Stimulated activated CD4-positive, alpha-beta T cell treated with anti-CD3 and anti-CD28 coated beads, Interleukin-2, amount 100 ng/mL, for 48 hours (primary cell): Measurements from ENCODE around the gene TUFT1.
A peak's percentile ranks its signal among the peaks of the same experiment; 100 is the strongest.
"Not testable (repeated sequence)": the region's sequence is repeated elsewhere in the genome, so short reads cannot be mapped to it uniquely, and the experiment has no call there.

Experiments
- DNase-seq, 2 donors: peaks; one replicate each; pipeline ENCODE4 v3.0.0-alpha.2; 2020

Gene TUFT1

GRCh38 chr1:151584278-151584677 is 44.2 kb downstream of the TUFT1 start:
- no peak for DNase-seq

GRCh38 chr1:151584780-151585179 is 44.7 kb downstream of the TUFT1 start:
- no peak for DNase-seq

GRCh38 chr1:151585622-151586021 is 45.5 kb downstream of the TUFT1 start:
- no peak for DNase-seq

- DNase-seq: no peak
Observed at GRCh38 chr1:151590961-151591360, 50.9 kb downstream of the TUFT1 start.

GRCh38 chr1:151593730-151594129 is 53.6 kb downstream of the TUFT1 start:
- no peak for DNase-seq

GRCh38 chr1:151594143-151594625 is 54.1 kb downstream of the TUFT1 start:
- peak; percentile 80 to 88 for DNase-seq

- DNase-seq: no peak
Observed at GRCh38 chr1:151596166-151596953, 56.3 kb downstream of the TUFT1 start.

- DNase-seq: not testable (repeated sequence)
Observed at GRCh38 chr1:151602550-151602949, 62.4 kb downstream of the TUFT1 start.

GRCh38 chr1:151604291-151604690 is 64.2 kb downstream of the TUFT1 start:
- DNase-seq: no peak

GRCh38 chr1:151606384-151606783 is 66.3 kb downstream of the TUFT1 start:
- DNase-seq: no peak

GRCh38 chr1:151606857-151607256 is 66.7 kb downstream of the TUFT1 start:
- DNase-seq: no peak

GRCh38 chr1:151610142-151610541 is 70.0 kb downstream of the TUFT1 start:
- no peak for DNase-seq

GRCh38 chr1:151611288-151611790 is 71.2 kb downstream of the TUFT1 start:
- DNase-seq: no peak

- DNase-seq: peak; percentile 77 to 79
Observed at GRCh38 chr1:151611832-151612500, 71.9 kb downstream of the TUFT1 start, which contains the start of gene SNX27. TSS of gene SNX27 (plus strand) at chr1:151612050. CDS start at chr1:151612202, 152 bp downstream.

- DNase-seq: no peak
Observed at GRCh38 chr1:151612501-151613281, 72.6 kb downstream of the TUFT1 start.

- no peak for DNase-seq
Observed at GRCh38 chr1:151613282-151613780, 73.2 kb downstream of the TUFT1 start.

- DNase-seq: no peak
Observed at GRCh38 chr1:151615711-151616504, 75.8 kb downstream of the TUFT1 start.

GRCh38 chr1:151616505-151616849 is 76.4 kb downstream of the TUFT1 start:
- DNase-seq: no peak

GRCh38 chr1:151618003-151618402 is 77.9 kb downstream of the TUFT1 start:
- no peak for DNase-seq

- DNase-seq: no peak
Observed at GRCh38 chr1:151618470-151618869, 78.4 kb downstream of the TUFT1 start.

- not testable (repeated sequence) for DNase-seq
Observed at GRCh38 chr1:151618996-151619395, 78.9 kb downstream of the TUFT1 start.

GRCh38 chr1:151619489-151620093 is 79.5 kb downstream of the TUFT1 start:
- DNase-seq: no peak
